Retinal pigment epithelial cell (primary cell): ENCODE results near the gene TMPRSS4.
"Not testable (repeated sequence)": the region's sequence is repeated elsewhere in the genome, so short reads cannot be mapped to it uniquely, and the experiment has no call there.

ENCODE experiments used
- DNase-seq: peaks from one replicate; pipeline ENCODE4 v3.0.0-alpha.2; 2010; ENCODE audit warnings: low read depth
- H3K4me3 ChIP-seq: 2 replicates; pipeline ENCODE4 v1.5.1; 2011; ENCODE audit warnings: mild to moderate bottlenecking, low read length, control low read depth, moderate library complexity
- TF ChIP-seq, protein P1 (sequence below): conservative IDR thresholded peaks from 2 replicates; pipeline ENCODE4 v1.5.1; 2011; ENCODE audit warnings: low read depth, low read length, control low read depth, inconsistent platforms

The TMPRSS4 gene

DNA sequence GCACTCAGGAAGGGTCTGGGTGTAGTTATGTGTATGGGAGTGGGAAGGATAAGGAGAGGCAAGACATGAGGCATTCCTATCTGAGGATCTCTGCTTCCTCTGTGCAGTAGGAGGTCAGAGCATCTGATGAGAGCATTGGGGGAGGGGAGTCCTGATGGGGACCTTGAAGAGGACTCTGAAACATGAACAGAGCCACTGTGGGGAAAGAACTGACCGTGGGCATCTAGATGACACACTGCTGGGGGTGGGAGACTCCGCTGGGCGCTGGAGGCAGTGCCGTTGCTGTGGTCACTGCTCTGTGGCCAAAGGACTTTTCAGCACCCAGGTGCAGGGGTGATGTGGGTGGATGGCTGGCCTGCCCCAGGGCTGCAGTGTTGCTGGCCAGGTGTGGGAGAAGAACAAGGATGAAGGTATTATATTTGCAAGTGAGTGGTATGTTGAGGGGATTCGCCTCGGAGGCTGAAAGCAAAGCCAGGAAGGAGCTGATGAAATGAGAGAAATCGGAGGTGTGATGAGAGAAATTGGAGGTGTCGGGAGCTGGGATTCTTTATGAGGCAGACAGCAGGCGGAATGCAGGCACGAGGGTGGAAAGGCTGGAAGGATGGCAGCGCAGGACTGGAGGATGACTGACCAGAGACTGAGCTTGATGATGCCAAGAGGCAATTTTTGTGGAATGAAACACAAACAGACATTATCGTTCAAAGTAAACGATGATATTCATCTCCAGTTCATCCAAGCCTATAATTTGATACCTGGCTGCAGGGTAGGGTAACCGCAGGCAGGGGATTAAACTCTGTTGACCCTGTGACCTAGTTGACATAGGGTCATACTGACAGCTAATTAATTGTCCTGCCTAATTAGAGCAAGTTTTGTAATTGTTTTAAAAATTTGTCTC, 19.4 kb upstream of the TMPRSS4 start:
- H3K4me3 ChIP-seq, result no peak overlapping the region
- TF ChIP-seq, protein P1, sequence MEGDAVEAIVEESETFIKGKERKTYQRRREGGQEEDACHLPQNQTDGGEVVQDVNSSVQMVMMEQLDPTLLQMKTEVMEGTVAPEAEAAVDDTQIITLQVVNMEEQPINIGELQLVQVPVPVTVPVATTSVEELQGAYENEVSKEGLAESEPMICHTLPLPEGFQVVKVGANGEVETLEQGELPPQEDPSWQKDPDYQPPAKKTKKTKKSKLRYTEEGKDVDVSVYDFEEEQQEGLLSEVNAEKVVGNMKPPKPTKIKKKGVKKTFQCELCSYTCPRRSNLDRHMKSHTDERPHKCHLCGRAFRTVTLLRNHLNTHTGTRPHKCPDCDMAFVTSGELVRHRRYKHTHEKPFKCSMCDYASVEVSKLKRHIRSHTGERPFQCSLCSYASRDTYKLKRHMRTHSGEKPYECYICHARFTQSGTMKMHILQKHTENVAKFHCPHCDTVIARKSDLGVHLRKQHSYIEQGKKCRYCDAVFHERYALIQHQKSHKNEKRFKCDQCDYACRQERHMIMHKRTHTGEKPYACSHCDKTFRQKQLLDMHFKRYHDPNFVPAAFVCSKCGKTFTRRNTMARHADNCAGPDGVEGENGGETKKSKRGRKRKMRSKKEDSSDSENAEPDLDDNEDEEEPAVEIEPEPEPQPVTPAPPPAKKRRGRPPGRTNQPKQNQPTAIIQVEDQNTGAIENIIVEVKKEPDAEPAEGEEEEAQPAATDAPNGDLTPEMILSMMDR, result no peak
- no peak for DNase-seq

DNA sequence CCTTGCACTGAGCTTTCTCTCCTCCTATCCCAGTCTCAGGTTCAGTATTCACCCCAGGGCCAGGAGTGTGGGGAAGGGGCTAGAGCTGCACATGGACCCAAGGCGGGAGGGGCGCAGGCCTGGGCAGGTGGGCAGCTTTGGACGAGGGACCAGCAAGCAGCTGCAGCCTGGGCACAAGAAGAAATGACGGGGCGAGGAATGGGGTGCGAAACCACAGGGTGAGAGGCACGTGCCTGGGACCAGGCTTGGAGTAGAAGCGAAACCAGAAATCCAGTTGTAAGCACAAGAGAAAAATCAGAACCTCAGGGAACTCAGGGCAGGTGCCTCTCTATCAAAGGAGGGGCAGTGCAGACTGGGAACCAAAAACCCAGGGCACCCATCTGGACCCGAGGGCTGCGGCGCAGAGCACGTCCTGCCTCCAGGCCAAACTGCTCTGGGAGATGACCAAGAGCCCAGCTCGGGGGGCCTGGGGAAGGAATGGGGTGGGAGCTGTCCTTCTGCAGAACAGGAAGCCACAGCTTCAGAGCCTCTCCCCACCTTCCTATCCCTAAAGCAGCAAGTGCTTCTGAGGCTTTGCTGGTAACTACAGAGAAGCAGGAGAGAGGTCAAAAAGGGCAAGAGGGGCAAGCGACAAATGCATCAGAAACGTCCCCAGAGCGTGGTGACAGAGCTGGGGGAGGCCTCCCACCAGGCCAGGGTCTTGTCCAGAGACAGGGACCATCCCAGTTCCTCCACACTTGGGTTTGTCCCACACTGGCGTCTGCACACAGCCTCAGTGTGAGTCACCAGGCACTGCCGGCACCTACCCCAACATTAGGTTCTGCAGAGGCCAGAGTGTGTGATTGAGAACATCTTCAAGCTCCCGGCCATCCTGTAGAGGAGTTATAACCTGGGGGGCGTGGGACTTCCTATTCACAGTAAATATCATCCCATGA, 18.3 kb upstream of the TMPRSS4 start:
- no peak for DNase-seq
- TF ChIP-seq, protein P1, result no peak
- no peak overlapping the region for H3K4me3 ChIP-seq

- DNase-seq, result no peak
- no peak overlapping the region for H3K4me3 ChIP-seq
- TF ChIP-seq, protein P1, result no peak
Observed at GRCh38 chr11:118059246-118059940, 17.5 kb upstream of the TMPRSS4 start.

GRCh38 chr11:118060081-118060661, 16.7 kb upstream of the TMPRSS4 start:
- DNase-seq, result no peak
- TF ChIP-seq, protein P1, result no peak
- H3K4me3 ChIP-seq, result no peak overlapping the region

- TF ChIP-seq, protein P1, result no peak
- DNase-seq, result no peak
- H3K4me3 ChIP-seq, result no peak overlapping the region
Observed at GRCh38 chr11:118060869-118061268, 16.0 kb upstream of the TMPRSS4 start.

DNA sequence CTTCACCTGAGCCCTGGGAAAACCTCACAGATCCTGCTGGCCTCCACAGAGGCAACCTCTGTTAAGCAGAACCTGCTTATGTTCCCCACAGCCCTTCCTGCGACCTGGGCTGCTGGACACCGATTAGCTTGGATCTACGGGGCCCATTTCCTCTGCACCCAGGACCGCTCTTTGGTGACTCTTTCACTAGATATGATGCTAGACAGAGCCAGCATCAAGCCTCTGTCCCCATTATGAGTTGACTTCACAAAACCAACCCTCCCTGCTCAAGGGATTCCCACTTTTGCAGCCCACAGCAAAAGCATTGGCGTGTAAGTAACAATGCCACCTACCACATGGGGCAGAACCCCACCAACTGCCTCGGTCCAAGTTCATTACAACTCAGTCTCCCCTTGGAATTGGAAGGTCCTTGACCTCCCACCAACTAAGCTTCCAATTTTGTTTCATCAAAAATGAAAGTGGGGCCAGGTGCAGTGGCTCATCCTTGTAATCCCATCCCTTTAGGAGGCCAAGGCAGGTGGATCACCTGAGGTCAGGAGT, 15.2 kb upstream of the TMPRSS4 start:
- TF ChIP-seq, protein P1, result no peak
- no peak for DNase-seq

GRCh38 chr11:118062181-118062580, 14.7 kb upstream of the TMPRSS4 start:
- not testable (repeated sequence) for H3K4me3 ChIP-seq, DNase-seq

More for the DNA sequence above, 15.2 kb upstream of the TMPRSS4 start:
- no peak overlapping the region for H3K4me3 ChIP-seq

DNA sequence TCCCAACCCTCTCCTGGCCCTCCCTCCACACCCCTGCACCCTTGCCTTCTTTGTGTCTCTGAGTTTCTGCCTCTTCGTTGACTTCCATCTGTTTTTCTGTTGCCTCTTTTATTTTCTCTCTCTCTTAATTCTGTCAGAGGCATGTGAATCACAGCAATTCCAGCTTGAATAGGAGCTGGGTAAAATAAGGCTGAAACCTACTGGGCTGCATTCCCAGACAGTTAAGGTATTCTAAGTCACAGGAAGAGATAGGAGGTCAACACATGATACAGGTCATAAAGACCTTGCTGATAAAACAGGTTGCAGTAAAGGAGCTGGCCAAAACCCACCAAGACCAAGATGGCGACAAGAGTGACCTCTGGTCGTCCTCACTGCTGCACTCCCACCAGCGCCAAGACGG, 14.2 kb upstream of the TMPRSS4 start:
- H3K4me3 ChIP-seq, DNase-seq: not testable (repeated sequence)
